ENCODE data around the gene LRRK1. TPM values are rescaled to one million over a fixed set of nuclear protein-coding genes. Genes with fewer than 3 reads are reported as not detected.

The LRRK1 gene
- total RNA-seq, 1 experiment from 2014 or later, result 7.6 TPM

GRCh38 chr15:100934166-100934565, 15.0 kb downstream of the LRRK1 start (continued):
- no peak for TF ChIP-seq IRF1 (CRISPR knock-in tag; IDR thresholded peaks at IDR 0.05)
- TF ChIP-seq STAT6 (CRISPR knock-in tag; conservative IDR thresholded peaks at IDR 0.05; ENCODE audit: low read depth), result no peak
- TF ChIP-seq TP53 (CRISPR knock-in tag; IDR thresholded peaks at IDR 0.05), result no peak
- TF ChIP-seq ZMAT4 (CRISPR knock-in tag; IDR thresholded peaks at IDR 0.05), result no peak
- no peak for TF ChIP-seq ZNF423 (CRISPR knock-in tag; IDR thresholded peaks at IDR 0.05)

GRCh38 chr15:100934726-100935125, 15.6 kb downstream of the LRRK1 start:
- H3K36me3 Mint-ChIP-seq, result no peaks in the 10 kb centered on the region
- POLR2A ChIA-PET, result interaction anchor here (0.7 kb wide), 1 partner anchor 94 kb away, joined by 5 read pairs; no protein-coding TSS in a partner anchor
- H3K4me1 Mint-ChIP-seq, result peaks cover 14% of the 10 kb centered on the region
- H3K4me3 Mint-ChIP-seq, result no peak overlapping the region
- H3K27ac Mint-ChIP-seq, result no peak overlapping the region
- ATAC-seq (peak; percentile 82), DNase-seq (ENCODE audit: low spot score) (no peak)
- no peaks in the 10 kb centered on the region for H3K9me3 Mint-ChIP-seq
- CTCF ChIA-PET, result interaction anchor here (0.7 to 1.0 kb wide), 5 partner anchors 19 to 779 kb away, joined by 3 to 6 read pairs (median 4); no protein-coding TSS in a partner anchor
- TF ChIP-seq NR3C1 (CRISPR knock-in tag; conservative IDR thresholded peaks at IDR 0.05; ENCODE audit: low read depth), result no peak
- no peak for TF ChIP-seq TEAD1 (CRISPR knock-in tag; IDR thresholded peaks at IDR 0.05)
- no peak for TF ChIP-seq TP53 (CRISPR knock-in tag; IDR thresholded peaks at IDR 0.05)
- TF ChIP-seq ESRRA (CRISPR knock-in tag; IDR thresholded peaks at IDR 0.05; ENCODE audit: borderline replicate concordance), result no peak
- TF ChIP-seq NFE2L1 (CRISPR knock-in tag; IDR thresholded peaks at IDR 0.05), result no peak
- no peak for TF ChIP-seq ZNF423 (CRISPR knock-in tag; IDR thresholded peaks at IDR 0.05)
- no peak for TF ChIP-seq RORB (CRISPR knock-in tag; IDR thresholded peaks at IDR 0.05)
- no peak for TF ChIP-seq ZNF532 (CRISPR knock-in tag; IDR thresholded peaks at IDR 0.05; ENCODE audit: borderline replicate concordance)
- no peak for TF ChIP-seq CTCF (IDR thresholded peaks at IDR 0.05)
- TF ChIP-seq NR1H2 (CRISPR knock-in tag; IDR thresholded peaks at IDR 0.05), result no peak
- no peak for TF ChIP-seq ATF6 (CRISPR knock-in tag; IDR thresholded peaks at IDR 0.05)
- no peak for TF ChIP-seq FOXK1 (CRISPR knock-in tag; IDR thresholded peaks at IDR 0.05)
- no peak for TF ChIP-seq CREM (CRISPR knock-in tag; IDR thresholded peaks at IDR 0.05)
- TF ChIP-seq ZNF219 (CRISPR knock-in tag; IDR thresholded peaks at IDR 0.05; ENCODE audit: borderline replicate concordance), result no peak
- TF ChIP-seq ZNF121 (CRISPR knock-in tag; IDR thresholded peaks at IDR 0.05), result no peak
- no peak for TF ChIP-seq ZNF263 (CRISPR knock-in tag; IDR thresholded peaks at IDR 0.05; ENCODE audit: low read depth)
- no peak for TF ChIP-seq MXD4 (CRISPR knock-in tag; IDR thresholded peaks at IDR 0.05; ENCODE audit: borderline replicate concordance)
- no peaks in the 10 kb centered on the region for H3K27me3 Mint-ChIP-seq (ENCODE audit: low read depth)

All from WTC11 (cell line).